Measurements from ENCODE around the gene NDUFS1. TPM values are rescaled to one million over a fixed set of nuclear protein-coding genes. Genes with fewer than 3 reads are reported as not detected.
A peak's percentile ranks its signal among the peaks of the same experiment; 100 is the strongest.
"Not testable (repeated sequence)": the region's sequence is repeated elsewhere in the genome, so short reads cannot be mapped to it uniquely, and the experiment has no call there.

Gene NDUFS1
- total RNA-seq, 6 experiments from 2014 or later, result 83.5 to 89.0 (median 84.6) TPM

- H3K27me3 Mint-ChIP-seq (ENCODE audit: insufficient read depth), result peaks cover 2% of the 10 kb centered on the region; the same call in 1 of the 2 replicates
- no peak for TF ChIP-seq CTCF (IDR thresholded peaks at IDR 0.05)
- H3K9me3 Mint-ChIP-seq, result no peaks in the 10 kb centered on the region
- peaks cover 17% of the 10 kb centered on the region for H3K4me1 Mint-ChIP-seq (ENCODE audit: low read depth)
- no peaks in the 10 kb centered on the region for H3K36me3 Mint-ChIP-seq (ENCODE audit: low read depth)
- H3K4me3 Mint-ChIP-seq, result no peak overlapping the region
- no peak for DNase-seq
- peak overlapping the region; percentile 92 for H3K27ac Mint-ChIP-seq
These were observed 53.7 kb downstream of the NDUFS1 start for GRCh38 chr2:206105541-206105940.

GRCh38 chr2:206105038-206105437, 54.2 kb downstream of the NDUFS1 start:
- peak overlapping the region; percentile 92 for H3K27ac Mint-ChIP-seq
- TF ChIP-seq CTCF (IDR thresholded peaks at IDR 0.05), result no peak
- H3K4me1 Mint-ChIP-seq (ENCODE audit: low read depth), result peaks cover 17% of the 10 kb centered on the region
- H3K27me3 Mint-ChIP-seq (ENCODE audit: insufficient read depth), result peaks cover 2% of the 10 kb centered on the region; the same call in 1 of the 2 replicates
- DNase-seq, result no peak
- no peaks in the 10 kb centered on the region for H3K36me3 Mint-ChIP-seq (ENCODE audit: low read depth)
- H3K4me3 Mint-ChIP-seq, result no peak overlapping the region
- H3K9me3 Mint-ChIP-seq, result no peaks in the 10 kb centered on the region

DNA sequence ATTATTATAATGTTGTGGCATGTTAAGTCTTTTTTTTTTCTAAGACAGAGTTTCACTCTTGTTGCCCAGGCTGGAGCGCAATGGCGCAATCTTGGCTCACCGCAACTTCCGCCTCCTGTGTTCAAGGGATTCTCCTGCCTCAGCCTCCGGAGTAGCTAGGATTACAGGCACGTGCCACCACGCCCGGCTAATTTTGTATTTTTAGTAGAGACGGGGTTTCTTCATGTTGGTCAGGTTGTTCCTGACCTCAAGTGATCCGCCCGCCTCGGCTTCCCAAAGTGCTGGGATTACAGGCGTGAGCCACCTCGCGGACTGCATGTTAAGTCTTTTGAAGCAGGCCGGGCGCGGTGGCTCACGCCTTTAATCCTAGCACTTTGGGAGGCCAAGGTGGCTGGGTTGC, 60.4 kb downstream of the NDUFS1 start:
- not testable (repeated sequence) for H3K9me3 Mint-ChIP-seq; H3K27me3 Mint-ChIP-seq (ENCODE audit: insufficient read depth); H3K27ac Mint-ChIP-seq; DNase-seq; H3K4me3 Mint-ChIP-seq; H3K36me3 Mint-ChIP-seq (ENCODE audit: low read depth); H3K4me1 Mint-ChIP-seq (ENCODE audit: low read depth)

- H3K27me3 Mint-ChIP-seq (ENCODE audit: insufficient read depth), result no peaks in the 10 kb centered on the region
- DNase-seq, result no peak
- no peaks in the 10 kb centered on the region for H3K9me3 Mint-ChIP-seq
- no peak overlapping the region for H3K4me3 Mint-ChIP-seq
- 0 out of 2 replicates have a peak, but pooled peaks cover 3% of the 10 kb centered on the region for H3K4me1 Mint-ChIP-seq (ENCODE audit: low read depth)
- TF ChIP-seq CTCF (IDR thresholded peaks at IDR 0.05), result no peak
- H3K36me3 Mint-ChIP-seq (ENCODE audit: low read depth), result no peaks in the 10 kb centered on the region; the same call in 1 of the 2 replicates
- H3K27ac Mint-ChIP-seq, result no peak overlapping the region
These were observed 60.8 kb downstream of the NDUFS1 start for GRCh38 chr2:206098471-206098870.

GRCh38 chr2:206096876-206097275, 62.4 kb downstream of the NDUFS1 start:
- DNase-seq, result no peak
- Mint-ChIP-seq H3K4me1 (ENCODE audit: low read depth) (0 out of 2 replicates have a peak, but pooled peaks cover 5% of the 10 kb centered on the region), H3K27ac (no peak overlapping the region), H3K36me3 (ENCODE audit: low read depth) (peaks cover 4% of the 10 kb centered on the region; the same call in 1 of the 2 replicates), H3K9me3 (no peaks in the 10 kb centered on the region), H3K27me3 (ENCODE audit: insufficient read depth) (no peaks in the 10 kb centered on the region), H3K4me3 (no peak overlapping the region)
- no peak for TF ChIP-seq CTCF (IDR thresholded peaks at IDR 0.05)

DNA sequence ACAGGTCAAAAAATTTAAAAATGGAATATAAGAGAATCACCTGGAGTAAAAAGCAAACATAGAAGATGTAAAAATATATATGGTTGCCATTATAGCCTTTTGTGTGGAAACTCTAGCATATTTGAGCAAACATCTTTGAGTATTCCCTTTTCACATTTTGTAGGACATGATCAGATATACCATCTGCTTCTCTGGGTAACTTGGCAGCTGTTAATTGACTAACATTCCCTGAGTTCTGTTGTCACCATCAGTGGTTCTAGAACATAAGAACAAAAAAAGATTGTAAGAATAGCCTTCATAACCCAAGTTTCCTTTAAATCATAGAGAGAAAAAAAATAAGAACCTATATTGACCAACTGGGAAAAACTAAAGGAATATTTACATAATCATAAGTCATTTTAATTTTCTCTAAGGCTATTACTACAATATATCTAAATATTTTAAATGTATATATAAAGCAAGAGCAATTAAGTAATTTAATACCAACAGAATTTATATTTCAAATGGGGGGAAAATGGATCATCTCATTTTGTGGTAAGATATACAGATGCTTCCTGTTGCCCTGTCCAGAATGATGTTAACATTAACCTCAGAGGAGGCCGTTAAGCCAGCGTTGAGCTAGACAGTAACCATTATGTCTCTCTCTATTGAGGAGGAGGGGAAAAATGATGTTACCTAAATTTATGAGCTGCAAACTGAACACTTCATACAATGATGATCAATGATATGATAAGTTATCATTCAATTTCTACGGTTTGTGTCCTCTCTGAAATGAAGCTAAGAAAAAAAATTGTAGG, 63.5 kb downstream of the NDUFS1 start:
- H3K4me3 Mint-ChIP-seq, result no peak overlapping the region
- DNase-seq, result no peak
- H3K9me3 Mint-ChIP-seq, result no peaks in the 10 kb centered on the region
- TF ChIP-seq CTCF (IDR thresholded peaks at IDR 0.05), result no peak
- H3K27me3 Mint-ChIP-seq (ENCODE audit: insufficient read depth), result no peaks in the 10 kb centered on the region
- 0 out of 2 replicates have a peak, but pooled peaks cover 6% of the 10 kb centered on the region for H3K4me1 Mint-ChIP-seq (ENCODE audit: low read depth)
- no peak overlapping the region for H3K27ac Mint-ChIP-seq
- peaks cover 4% of the 10 kb centered on the region; the same call in 1 of the 2 replicates for H3K36me3 Mint-ChIP-seq (ENCODE audit: low read depth)

All from HFFc6 (cell line).